ENCODE measurements around the gene LMO2.

LMO2 gene

DNA sequence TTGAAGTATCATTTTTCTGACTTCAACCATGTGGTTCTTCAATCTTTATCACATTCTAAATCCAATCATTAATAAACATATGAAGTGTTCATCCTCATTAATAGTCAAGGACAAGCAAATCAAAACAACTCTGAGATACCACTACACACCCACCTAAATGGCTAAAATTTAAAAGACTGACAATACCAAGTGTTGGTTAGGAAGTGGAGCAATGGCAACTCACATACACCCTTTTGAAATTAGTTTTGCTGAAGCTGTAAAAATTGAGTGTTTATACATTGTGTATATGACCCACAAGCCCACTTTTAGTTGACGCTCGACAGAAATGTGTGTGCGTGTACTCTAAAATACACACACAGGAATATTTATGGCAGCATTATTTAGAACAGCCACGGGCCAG, 36.7 kb upstream of the LMO2 start:
- no peak overlapping the region for H3K27ac ChIP-seq
- no peaks in the 10 kb centered on the region for H3K27me3 ChIP-seq
- H3K9me3 ChIP-seq, result no peaks in the 10 kb centered on the region
- H3K4me3 ChIP-seq, result no peak overlapping the region
- DNase-seq, result no peak
- no peaks in the 10 kb centered on the region for H3K36me3 ChIP-seq
- TF ChIP-seq, protein P1, sequence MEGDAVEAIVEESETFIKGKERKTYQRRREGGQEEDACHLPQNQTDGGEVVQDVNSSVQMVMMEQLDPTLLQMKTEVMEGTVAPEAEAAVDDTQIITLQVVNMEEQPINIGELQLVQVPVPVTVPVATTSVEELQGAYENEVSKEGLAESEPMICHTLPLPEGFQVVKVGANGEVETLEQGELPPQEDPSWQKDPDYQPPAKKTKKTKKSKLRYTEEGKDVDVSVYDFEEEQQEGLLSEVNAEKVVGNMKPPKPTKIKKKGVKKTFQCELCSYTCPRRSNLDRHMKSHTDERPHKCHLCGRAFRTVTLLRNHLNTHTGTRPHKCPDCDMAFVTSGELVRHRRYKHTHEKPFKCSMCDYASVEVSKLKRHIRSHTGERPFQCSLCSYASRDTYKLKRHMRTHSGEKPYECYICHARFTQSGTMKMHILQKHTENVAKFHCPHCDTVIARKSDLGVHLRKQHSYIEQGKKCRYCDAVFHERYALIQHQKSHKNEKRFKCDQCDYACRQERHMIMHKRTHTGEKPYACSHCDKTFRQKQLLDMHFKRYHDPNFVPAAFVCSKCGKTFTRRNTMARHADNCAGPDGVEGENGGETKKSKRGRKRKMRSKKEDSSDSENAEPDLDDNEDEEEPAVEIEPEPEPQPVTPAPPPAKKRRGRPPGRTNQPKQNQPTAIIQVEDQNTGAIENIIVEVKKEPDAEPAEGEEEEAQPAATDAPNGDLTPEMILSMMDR (IDR thresholded peaks at IDR 0.05), result no peak
- H3K4me1 ChIP-seq, result peaks cover 0 to 21% (median 11%) of the 10 kb centered on the region in 4 donors
- intact Hi-C loops (cut with DNase I; ENCODE audit: low total_unique reads), result no loop called here

- TF ChIP-seq, protein P1 (IDR thresholded peaks at IDR 0.05), result no peak
- Histone ChIP-seq H3K36me3 (no peaks in the 10 kb centered on the region), H3K4me3 (no peak overlapping the region), H3K27ac (no peak overlapping the region), H3K9me3 (no peaks in the 10 kb centered on the region), H3K27me3 (no peaks in the 10 kb centered on the region), H3K4me1 (peaks cover 0 to 21% (median 9%) of the 10 kb centered on the region in 4 donors)
- no peak for DNase-seq
- intact Hi-C loops (cut with DNase I; ENCODE audit: low total_unique reads), result no loop called here
Observed at GRCh38 chr11:33926671-33927552, 35.0 kb upstream of the LMO2 start.

- TF ChIP-seq, protein P1 (IDR thresholded peaks at IDR 0.05), result no peak
- no peaks in the 10 kb centered on the region for H3K27me3 ChIP-seq
- no peak overlapping the region for H3K4me3 ChIP-seq
- H3K9me3 ChIP-seq, result no peaks in the 10 kb centered on the region
- no peak overlapping the region for H3K27ac ChIP-seq
- intact Hi-C loops (cut with DNase I; ENCODE audit: low total_unique reads), result no loop called here
- no peaks in the 10 kb centered on the region for H3K36me3 ChIP-seq
- no peaks in the 10 kb centered on the region for H3K4me1 ChIP-seq
- no peak for DNase-seq
Observed at GRCh38 chr11:33924341-33924740, 32.5 kb upstream of the LMO2 start.

DNA sequence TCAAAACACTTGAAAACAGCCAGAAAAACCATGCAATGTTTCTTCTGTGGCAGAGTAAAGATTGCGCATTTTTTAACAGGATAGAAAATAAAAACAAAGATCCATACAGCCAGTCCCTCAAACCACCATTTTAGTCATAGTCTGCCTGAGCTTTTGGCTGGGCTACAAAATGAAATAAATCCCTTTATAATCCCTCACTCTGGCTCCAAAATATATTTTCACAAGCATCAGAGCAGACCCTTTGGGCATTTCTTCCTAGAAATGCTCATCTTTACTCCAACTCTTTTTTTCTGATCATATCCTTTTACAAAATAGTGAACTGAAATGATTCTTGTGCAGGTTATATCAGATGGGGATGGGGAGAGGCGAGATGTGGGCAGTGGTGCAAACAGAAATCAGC, 31.8 kb upstream of the LMO2 start:
- H3K9me3 ChIP-seq, result no peaks in the 10 kb centered on the region
- no peaks in the 10 kb centered on the region for H3K27me3 ChIP-seq

GRCh38 chr11:33920838-33921613, 29.1 kb upstream of the LMO2 start:
- no peaks in the 10 kb centered on the region for H3K9me3 ChIP-seq
- peaks cover 0 to 3% of the 10 kb centered on the region in 2 donors for H3K27me3 ChIP-seq
- intact Hi-C loops (cut with DNase I; ENCODE audit: low total_unique reads), result no loop called here
- H3K4me3 ChIP-seq, result no peak overlapping the region
- H3K27ac ChIP-seq, result no peak overlapping the region
- no peaks in the 10 kb centered on the region for H3K36me3 ChIP-seq
- DNase-seq, result no peak
- TF ChIP-seq, protein P1 (IDR thresholded peaks at IDR 0.05), result no peak
- no peaks in the 10 kb centered on the region for H3K4me1 ChIP-seq

More for the DNA sequence above, 31.8 kb upstream of the LMO2 start:
- no peak for DNase-seq
- intact Hi-C loops (cut with DNase I; ENCODE audit: low total_unique reads), result no loop called here
- Histone ChIP-seq H3K36me3 (no peaks in the 10 kb centered on the region), H3K27ac (no peak overlapping the region), H3K4me1 (no peaks in the 10 kb centered on the region), H3K4me3 (no peak overlapping the region)
- TF ChIP-seq, protein P1 (IDR thresholded peaks at IDR 0.05), result no peak

All from tibial artery (tissue), 4 donors.